GM12878 (cell line): ENCODE results near the gene NR1H4. TPM values are rescaled to one million over a fixed set of nuclear protein-coding genes. Genes with fewer than 3 reads are reported as not detected.

Experiments used
- ATAC-seq: fragments of 200-7000 bp; cut with Tn5 transposase; 3 replicates; pipeline ENCODE4 v1.9.1; 2020; ENCODE audit warnings: mild to moderate bottlenecking, moderate library complexity
- BruUV-seq: library from RNA; stranded (reverse); fragments of 400-500 nt; replicated peaks from 2 replicates; lab custom pipeline; 2021; lab: Mats Ljungman, UMichigan
- CTCF ChIA-PET: fragments of 300-600 bp; sonication (Branson Sonifier 250); formaldehyde crosslinking; extraction: SDS; loops from one replicate; lab custom pipeline; 2021; ENCODE audit warnings: inconsistent platforms; lab: Yijun Ruan, JAX
- POLR2A ChIA-PET: fragments of 350-600 bp; formaldehyde crosslinking; extraction: SDS; loops from one replicate; lab custom pipeline; 2021; ENCODE audit warnings: inconsistent platforms; lab: Charles Lee
- RAD21 ChIA-PET: fragments of 300-600 bp; sonication (Branson Sonifier 250); formaldehyde crosslinking; loops from one replicate; lab custom pipeline; 2023; ENCODE audit warnings: antibody characterized with exemption; ENCODE audit not compliant: unreplicated experiment; lab: Charles Lee
- SMC1A ChIA-PET: fragments of 300-600 bp; sonication (Branson Sonifier 250); formaldehyde crosslinking; loops from one replicate; lab custom pipeline; 2023; ENCODE audit not compliant: unreplicated experiment, uncharacterized antibody; lab: Charles Lee
- DNase-seq: peaks from one replicate; pipeline ENCODE4 v3.0.0-alpha.2; 2011; ENCODE audit warnings: low read depth, low spot score
- FAIRE-seq: peaks from 3 replicates; lab custom pipeline; 2011; peaks lifted over from hg19 to GRCh38; lab: Jason Lieb, UNC
- H2AFZ ChIP-seq: 2 replicates; pipeline ENCODE4 v1.6.0; 2011; ENCODE audit warnings: low read depth, low read length, control low read depth; ENCODE audit not compliant: control insufficient read depth
- H3K27ac ChIP-seq: 2 replicates; pipeline ENCODE4 v1.5.1; 2011; ENCODE audit warnings: control low read depth; ENCODE audit not compliant: control insufficient read depth, insufficient read depth
- H3K27me3 ChIP-seq, 2 experiments: replicated peaks in 1 of 2; 2 replicates each; pipeline versions ENCODE4 v1.6.0 to v1.6.1; 2011; ENCODE audit warnings: low read length in 1 of 2; ENCODE audit not compliant: control insufficient read depth in 2 of 2, insufficient read depth in 2 of 2
- H3K36me3 ChIP-seq, 2 experiments: 2 replicates each; pipeline ENCODE4 v1.5.1; 2011; ENCODE audit warnings: low read length in 1 of 2; ENCODE audit not compliant: control insufficient read depth in 2 of 2, insufficient read depth in 2 of 2
- H3K4me1 ChIP-seq: 2 replicates; pipeline ENCODE4 v1.6.1; 2011; ENCODE audit warnings: mild to moderate bottlenecking, low read length, moderate library complexity, mixed read lengths; ENCODE audit not compliant: control insufficient read depth, insufficient read depth
- H3K4me2 ChIP-seq: 2 replicates; pipeline ENCODE4 v1.6.0; 2011; ENCODE audit warnings: control low read depth; ENCODE audit not compliant: control insufficient read depth, insufficient read depth
- H3K4me3 ChIP-seq: fragments of 200-600 bp; sonication (generic); 2 replicates; pipeline ENCODE4 v1.5.1; 2016
- H3K79me2 ChIP-seq: 2 replicates; pipeline ENCODE4 v1.6.0; 2011; ENCODE audit warnings: low read length; ENCODE audit not compliant: control insufficient read depth, insufficient read depth
- H3K9ac ChIP-seq: 2 replicates; pipeline ENCODE4 v1.8.0; 2011; ENCODE audit warnings: low read length, control low read depth, mixed read lengths; ENCODE audit not compliant: control insufficient read depth, insufficient read depth
- H3K9me3 ChIP-seq: replicated peaks from 3 replicates; pipeline ENCODE4 v1.5.1; 2011; ENCODE audit warnings: mild to moderate bottlenecking, low read length; ENCODE audit not compliant: control insufficient read depth, insufficient read depth
- H4K20me1 ChIP-seq: 2 replicates; pipeline ENCODE4 v1.6.0; 2011; ENCODE audit not compliant: control insufficient read depth, insufficient read depth
- BRCA1 ChIP-seq: IDR thresholded peaks from 2 replicates; pipeline ENCODE4 v1.6.1; 2011; ENCODE audit warnings: low read depth, low read length, improper control_type of control experiment
- CHD2 ChIP-seq: IDR thresholded peaks from 2 replicates; pipeline ENCODE4 v1.6.1; 2011; ENCODE audit warnings: low read depth, low read length, improper control_type of control experiment, borderline replicate concordance
- KAT2A ChIP-seq: conservative IDR thresholded peaks from 2 replicates; pipeline ENCODE4 v1.6.1; 2011; ENCODE audit warnings: low read depth, low read length; ENCODE audit not compliant: control insufficient read depth
- NR2C2 ChIP-seq: IDR thresholded peaks from 2 replicates; pipeline ENCODE4 v1.6.1; 2011; ENCODE audit warnings: borderline replicate concordance, low read depth; ENCODE audit not compliant: control insufficient read depth, insufficient read length
- RB1 ChIP-seq: fragments of 450-650 bp; formaldehyde crosslinking; IDR thresholded peaks from 2 replicates; pipeline ENCODE4 v1.6.1; 2017; ENCODE audit warnings: mild to moderate bottlenecking, borderline replicate concordance
- WGBS: methylation state at CpG from one replicate; pipeline ENCODE4 v1.1.6; 2016; ENCODE audit warnings: low lambda C conversion rate; ENCODE audit not compliant: insufficient replicate concordance, insufficient coverage; ENCODE audit errors: missing lambda C conversion rate; 5-methylcytosine and 5-hydroxymethylcytosine counted together
- in situ Hi-C: fragments of 300-500 bp; cut with MboI; formaldehyde crosslinking; loops from 9 replicates; pipeline ENCODE4 v1.14.3; 2018; ENCODE audit warnings: mixed read lengths
- intact Hi-C: fragments of 100-400 bp; cut with micrococcal nuclease; formaldehyde crosslinking; loops from one replicate; pipeline ENCODE4 v1.14.2; 2022; ENCODE audit not compliant: unreplicated experiment
- polyA plus RNA-seq, 11 experiments: library from polyadenylated mRNA; depleted of rRNA in 4 of 11; unstranded in 6 of 11; stranded (reverse) in 5 of 11; fragments of >200 nt; fragmentation: Nextera tagmentation in 4 of 11; fragmentation: Illumina TruSeq in 1 of 11; extraction: Ambion mirVana in 4 of 11; extraction: Trizol in 1 of 11; gene quantifications; 1 replicate in 1 of 11; 2 replicates in 10 of 11; pipeline versions ENCODE4 v1.2.1 to v1.2.3, GENCODE V29; 2011 to 2016; ENCODE audit warnings: inconsistent platforms in 2 of 11, missing spikeins in 2 of 11, low read depth in 1 of 11
- total RNA-seq, 4 experiments: library from RNA; depleted of rRNA in 3 of 4; stranded (reverse); fragments of >200 nt in 3 of 4; fragmentation: Illumina TruSeq in 1 of 4; extraction: Trizol in 1 of 4; gene quantifications; 2 replicates each; pipeline versions ENCODE4 v1.2.1 to v1.2.3, GENCODE V29; 2013 to 2021
- TF ChIP-seq, protein P1 (sequence below): IDR thresholded peaks from 2 replicates; pipeline ENCODE4 v1.6.1; 2011; ENCODE audit warnings: low read depth, low read length, improper control_type of control experiment, borderline replicate concordance
- TF ChIP-seq, protein P2 (sequence below): fragments of 450-650 bp; IDR thresholded peaks from 2 replicates; pipeline ENCODE4 v1.6.1; 2017; ENCODE audit warnings: mild to moderate bottlenecking, low read depth, inconsistent platforms; ENCODE audit not compliant: poor library complexity, severe bottlenecking

The NR1H4 gene
- total and polyA plus RNA-seq, 10 of the 15 experiments (the other 5 are each of a cell fraction or from before 2014, with no cell fraction given) = 0.04 TPM; not detected in 9

DNA sequence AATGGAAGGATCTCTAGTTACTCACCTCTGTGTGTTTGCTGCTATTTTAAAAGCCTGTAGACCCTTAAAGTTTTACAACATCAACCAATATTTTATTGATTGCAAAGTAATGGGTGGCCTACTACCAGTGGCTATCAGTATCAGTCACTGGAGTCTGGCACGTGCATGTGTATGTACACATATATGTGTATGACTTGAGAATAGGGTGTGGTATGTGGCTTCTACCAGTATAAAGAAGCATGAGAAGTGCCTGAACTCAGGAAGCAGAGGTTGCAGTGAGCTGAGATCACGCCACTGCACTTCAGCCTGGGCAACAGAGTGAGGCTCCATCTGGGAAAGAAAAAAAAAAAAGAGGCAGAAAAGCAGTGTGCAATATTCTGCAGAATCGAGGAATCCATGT, 54.4 kb downstream of the NR1H4 start:
- Histone ChIP-seq H3K4me2 (no peak overlapping the region), H3K36me3 (no peaks in the 10 kb centered on the region), H3K4me3 (no peak overlapping the region), H3K27ac (no peak overlapping the region), H3K9me3 (no peaks in the 10 kb centered on the region), H3K79me2 (no peaks in the 10 kb centered on the region), H3K4me1 (no peaks in the 10 kb centered on the region), H3K27me3 (no peaks in the 10 kb centered on the region), H2AFZ (no peak overlapping the region), H4K20me1 (no peaks in the 10 kb centered on the region), H3K9ac (no peak overlapping the region)
- POLR2A ChIA-PET = no interaction called here
- RAD21 ChIA-PET = no interaction called here
- no peak for FAIRE-seq
- CTCF ChIA-PET = interaction anchor here (0.8 kb wide), 1 partner anchor 144 kb away, joined by 3 read pairs; no protein-coding TSS in a partner anchor
- TF ChIP-seq RB1 = no peak
- no peak for TF ChIP-seq KAT2A
- TF ChIP-seq, protein P1, sequence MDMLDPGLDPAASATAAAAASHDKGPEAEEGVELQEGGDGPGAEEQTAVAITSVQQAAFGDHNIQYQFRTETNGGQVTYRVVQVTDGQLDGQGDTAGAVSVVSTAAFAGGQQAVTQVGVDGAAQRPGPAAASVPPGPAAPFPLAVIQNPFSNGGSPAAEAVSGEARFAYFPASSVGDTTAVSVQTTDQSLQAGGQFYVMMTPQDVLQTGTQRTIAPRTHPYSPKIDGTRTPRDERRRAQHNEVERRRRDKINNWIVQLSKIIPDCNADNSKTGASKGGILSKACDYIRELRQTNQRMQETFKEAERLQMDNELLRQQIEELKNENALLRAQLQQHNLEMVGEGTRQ = no peak
- TF ChIP-seq CHD2 = no peak
- no peak for TF ChIP-seq NR2C2
- no peak for TF ChIP-seq BRCA1
- TF ChIP-seq, protein P2, sequence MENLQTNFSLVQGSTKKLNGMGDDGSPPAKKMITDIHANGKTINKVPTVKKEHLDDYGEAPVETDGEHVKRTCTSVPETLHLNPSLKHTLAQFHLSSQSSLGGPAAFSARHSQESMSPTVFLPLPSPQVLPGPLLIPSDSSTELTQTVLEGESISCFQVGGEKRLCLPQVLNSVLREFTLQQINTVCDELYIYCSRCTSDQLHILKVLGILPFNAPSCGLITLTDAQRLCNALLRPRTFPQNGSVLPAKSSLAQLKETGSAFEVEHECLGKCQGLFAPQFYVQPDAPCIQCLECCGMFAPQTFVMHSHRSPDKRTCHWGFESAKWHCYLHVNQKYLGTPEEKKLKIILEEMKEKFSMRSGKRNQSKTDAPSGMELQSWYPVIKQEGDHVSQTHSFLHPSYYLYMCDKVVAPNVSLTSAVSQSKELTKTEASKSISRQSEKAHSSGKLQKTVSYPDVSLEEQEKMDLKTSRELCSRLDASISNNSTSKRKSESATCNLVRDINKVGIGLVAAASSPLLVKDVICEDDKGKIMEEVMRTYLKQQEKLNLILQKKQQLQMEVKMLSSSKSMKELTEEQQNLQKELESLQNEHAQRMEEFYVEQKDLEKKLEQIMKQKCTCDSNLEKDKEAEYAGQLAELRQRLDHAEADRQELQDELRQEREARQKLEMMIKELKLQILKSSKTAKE = no peak
- SMC1A ChIA-PET = interaction anchor here (0.6 kb wide), 1 partner anchor 17 kb away, joined by 3 read pairs; no protein-coding TSS in a partner anchor
- no peak for ATAC-seq
- BruUV-seq = no TSS peak
- no peak for DNase-seq
- WGBS = 0% methylated on average over 3 of the region's 3 CpGs
- intact Hi-C loops (no loop called here), in situ Hi-C loops (no loop called here)
